Amygdala (tissue), 56 donors: Measurements from ENCODE around the gene MBD1.
"Not testable (repeated sequence)": the region's sequence is repeated elsewhere in the genome, so short reads cannot be mapped to it uniquely, and the experiment has no call there.

Source experiments
- DNase-seq, 56 donors: peaks; one replicate each; lab custom pipeline; 2025; lab: John Stamatoyannopoulos, UW

MBD1 gene

DNA sequence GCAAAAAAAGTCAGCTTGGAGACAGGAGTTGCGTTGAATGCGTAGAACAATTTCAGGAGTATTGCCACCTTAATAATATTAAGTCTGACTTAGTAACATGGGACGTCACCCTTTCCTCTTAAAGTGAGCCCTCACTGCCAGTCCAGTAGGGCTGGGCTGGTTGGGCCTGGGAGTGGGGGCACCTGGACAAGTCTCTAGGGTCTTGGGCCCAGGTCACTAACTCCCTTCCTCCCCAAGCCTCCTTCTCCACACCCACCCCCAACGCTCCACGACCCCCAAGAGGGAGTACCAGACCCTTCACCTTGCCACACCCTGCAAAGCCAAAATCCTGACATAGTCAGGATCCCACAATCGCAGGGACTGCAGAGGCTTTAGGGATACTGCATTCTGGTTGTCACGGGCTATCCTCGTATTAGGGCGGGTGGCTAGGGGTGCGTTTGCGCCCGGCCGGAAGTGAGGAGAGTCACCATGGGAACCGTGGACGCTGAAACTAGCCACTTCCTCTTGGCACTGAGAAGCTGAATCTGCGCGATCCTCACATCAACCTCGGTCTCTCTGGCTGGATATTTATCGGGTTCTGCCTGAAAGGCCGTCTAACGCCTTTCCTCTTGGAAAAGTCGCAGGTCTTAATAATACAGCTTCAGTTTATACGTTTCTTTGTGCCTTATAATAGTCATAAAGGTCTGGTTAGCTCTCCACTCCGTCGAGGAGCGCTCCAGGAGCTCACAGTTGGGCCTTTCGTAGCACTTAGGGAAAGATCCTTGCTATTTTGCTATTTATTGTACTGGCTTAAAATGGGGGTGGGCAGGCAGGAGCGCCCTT, 16.5 kb upstream of the MBD1 start:
- DNase-seq, result peak in 48 of 56 donors; percentile 11 to 80 (median 49)

DNA sequence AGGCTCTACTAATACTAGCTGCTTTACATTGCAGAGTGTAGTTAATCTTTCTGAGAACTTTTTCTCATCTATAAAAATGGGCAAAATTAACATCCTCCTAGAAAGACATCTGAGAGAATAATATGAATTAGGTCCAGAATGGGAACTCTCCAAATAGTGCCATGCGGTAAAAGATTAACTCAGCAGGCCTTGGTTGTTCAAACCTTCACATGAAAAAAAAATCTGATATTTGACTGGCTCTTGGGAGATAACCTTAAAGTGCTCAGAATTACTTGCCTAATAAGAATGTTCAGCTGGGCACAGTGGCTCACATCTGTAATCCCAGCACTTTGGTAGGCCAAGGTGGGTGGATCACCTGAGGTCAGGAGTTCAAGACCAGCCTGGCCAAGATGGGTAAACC, 11.7 kb upstream of the MBD1 start:
- DNase-seq, result no peak

DNA sequence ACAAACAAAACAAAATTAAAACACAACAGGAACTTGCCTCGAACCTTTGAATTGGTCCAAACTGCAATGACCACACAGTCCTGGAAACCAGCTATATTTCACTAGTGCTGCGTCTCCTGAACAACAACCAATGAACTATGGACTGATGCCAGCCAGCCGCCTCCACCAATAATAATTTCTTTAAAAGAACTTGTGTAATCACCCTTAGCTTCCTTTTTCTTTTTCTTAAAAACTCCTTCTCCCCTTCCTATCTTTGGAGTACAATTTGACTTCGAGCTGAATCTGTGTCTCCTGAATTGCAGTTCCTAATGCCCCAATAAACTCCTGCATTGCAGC, 7.8 kb upstream of the MBD1 start:
- DNase-seq, result no peak

DNA sequence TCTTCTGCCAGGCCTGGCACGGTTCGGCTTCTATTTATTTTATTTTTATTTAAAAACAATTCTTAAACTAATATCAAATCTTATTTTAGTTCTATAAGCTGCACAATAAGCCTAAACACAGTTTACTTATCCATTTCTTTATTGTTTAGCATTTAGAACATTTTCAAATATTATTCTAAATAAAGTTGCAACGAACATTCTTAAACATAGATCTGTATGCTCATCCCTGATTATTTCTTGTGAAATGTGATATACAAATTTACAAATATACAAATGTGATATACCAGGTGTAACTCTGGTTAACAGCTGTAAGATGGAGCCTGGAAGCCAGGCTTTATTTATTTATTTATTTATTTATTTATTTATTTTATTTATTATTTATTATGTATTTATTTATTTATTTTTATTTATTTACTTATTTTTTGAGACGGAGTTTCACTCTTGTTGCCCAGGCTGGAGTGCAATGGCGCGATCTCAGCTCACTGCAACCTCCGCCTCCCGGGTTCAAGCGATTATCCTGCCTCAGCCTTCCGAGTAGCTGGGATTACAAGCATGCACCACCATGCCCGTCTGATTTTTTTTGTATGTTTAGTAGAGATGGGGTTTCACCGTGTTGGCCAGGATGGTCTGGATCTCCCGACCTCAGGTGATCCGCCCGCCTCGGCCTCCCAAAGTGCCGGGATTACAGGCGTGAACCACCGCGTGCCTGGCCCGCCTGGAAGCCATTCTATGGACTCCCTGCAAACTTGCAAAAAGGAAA, 7.2 kb upstream of the MBD1 start:
- DNase-seq, result not testable (repeated sequence)

DNA sequence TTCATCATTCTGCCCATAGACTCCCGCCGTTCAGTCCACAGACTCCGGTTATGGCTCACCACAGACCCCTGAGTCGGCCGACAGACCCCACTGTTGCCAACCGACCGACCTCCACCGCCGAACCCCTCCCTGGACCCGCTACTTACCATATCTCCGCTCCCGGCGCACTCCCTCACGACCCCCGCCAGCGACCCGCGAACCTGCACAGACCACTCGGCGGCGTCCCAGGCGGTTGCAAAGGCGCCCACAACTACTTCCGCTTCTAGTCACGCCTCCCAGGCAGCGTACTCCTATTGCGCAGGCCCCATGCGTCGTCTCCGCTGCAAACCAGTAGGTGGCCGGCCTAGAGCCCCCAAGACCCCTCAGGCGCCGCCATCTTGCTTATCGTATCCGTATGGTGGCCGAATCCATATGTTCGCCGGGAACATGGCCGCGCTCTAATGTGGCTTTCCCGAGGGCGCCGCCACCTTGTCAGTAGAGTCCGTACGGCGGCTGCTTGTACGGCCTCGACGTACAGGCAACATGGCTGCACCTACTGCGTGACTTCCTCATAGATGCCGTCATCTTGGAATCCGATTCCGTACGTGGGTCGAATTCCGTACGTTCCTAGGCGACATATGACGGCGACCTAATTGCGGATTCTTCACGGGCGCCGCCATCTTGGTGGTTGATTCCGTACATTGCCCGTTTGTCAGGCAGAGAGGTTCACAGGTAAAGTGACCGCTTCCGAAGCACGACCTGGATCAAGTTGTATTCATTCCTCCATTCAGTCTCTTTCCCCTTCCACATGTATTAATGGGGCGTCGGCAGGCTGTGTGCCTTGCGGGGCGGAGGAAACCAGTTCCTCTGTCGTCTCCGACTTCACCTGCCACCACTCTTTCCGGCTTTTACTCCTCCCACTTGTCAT, 6.4 kb upstream of the MBD1 start, which contains the start of gene CXXC1:
TSS of gene CXXC1 (minus strand) at position 252 of the 907 bp plus-strand sequence. CDS start at position 149, 103 bp downstream.
- peak; percentile 61 to 100 (median 98) for DNase-seq

DNA sequence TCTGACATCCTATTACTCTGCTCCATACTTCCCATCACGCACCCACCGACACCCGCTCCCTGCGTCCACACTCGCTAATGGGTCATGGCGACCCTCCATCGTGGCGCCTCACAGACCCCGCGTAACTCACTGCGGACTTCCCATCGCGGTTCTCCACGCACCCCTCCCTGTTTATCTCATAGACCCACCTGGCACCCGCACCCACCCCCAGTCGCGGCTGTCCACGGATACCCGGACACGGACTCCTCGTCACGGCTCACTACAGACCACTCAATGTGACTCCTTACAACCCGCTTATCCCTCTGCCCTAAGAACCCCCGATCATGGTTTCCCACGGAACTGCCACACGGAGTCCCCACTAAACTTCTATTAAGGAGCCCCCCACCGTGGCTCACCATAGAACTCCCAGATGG, 5.7 kb upstream of the MBD1 start:
- DNase-seq, result peak in 3 of 56 donors; percentile 38 to 49 (median 41)

DNA sequence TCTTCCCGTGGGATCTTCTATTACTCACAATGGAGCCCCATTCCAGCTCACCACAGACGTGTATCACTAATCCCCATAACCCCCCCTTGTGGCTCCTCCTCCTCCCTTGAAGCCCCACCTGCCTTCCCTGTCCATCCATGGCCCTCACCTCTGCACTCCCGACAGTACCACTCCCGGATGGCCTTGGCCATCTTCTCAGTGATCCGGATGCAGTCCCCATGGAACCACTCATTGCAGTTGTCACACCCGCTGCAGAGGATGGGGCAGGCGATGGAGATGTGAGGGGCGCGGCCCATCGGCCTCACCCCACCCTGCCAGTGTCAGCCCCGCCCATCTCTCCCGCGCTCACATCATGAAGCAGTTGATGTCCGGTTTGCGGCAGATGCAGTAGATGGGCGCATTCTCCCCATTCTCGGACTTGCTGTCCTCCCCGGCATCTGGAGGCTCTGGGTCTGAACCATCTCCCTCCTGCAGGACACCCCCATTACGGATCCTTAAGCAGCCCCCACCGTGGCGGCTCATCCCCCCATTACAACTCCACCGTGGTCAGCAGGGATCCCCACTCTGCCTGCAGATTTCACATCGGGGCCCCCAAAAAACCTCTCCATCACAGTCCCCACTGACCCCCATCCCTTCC, 5.2 kb upstream of the MBD1 start:
- peak in 5 of 56 donors; percentile 4 to 36 (median 25) for DNase-seq

DNA sequence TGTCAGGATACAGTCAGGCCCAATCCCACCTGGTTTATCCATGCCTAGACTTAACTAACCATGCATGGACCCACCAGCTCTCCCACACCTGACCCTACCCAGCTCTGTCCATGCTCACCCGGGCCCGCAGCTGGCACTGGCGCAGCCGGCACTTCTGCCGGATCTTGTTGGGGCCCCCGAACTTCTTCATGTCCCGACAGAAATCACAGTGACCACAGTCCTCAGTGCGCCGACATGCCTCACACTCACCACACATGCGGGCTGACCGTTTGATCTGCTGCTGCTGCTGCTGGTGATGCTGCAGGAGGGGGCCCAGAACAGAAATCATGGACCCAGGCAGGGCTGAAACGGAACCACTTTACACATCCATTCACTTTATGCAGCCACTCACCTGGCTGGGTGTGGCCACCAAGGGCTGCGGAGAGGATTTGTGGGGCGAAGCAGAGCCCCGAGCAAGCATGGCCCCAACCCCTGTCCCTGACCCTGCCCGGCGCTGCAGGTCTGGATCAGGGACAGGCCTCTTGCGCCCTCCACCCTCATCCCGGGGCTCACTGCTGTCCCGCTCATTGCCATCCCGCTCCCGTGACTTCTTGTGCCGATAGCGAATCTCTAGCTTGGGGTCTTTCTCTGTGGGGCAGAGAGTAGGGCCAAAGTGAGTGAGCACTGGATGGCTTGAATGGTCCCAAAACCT, 4.5 kb upstream of the MBD1 start:
- DNase-seq, result no peak

DNA sequence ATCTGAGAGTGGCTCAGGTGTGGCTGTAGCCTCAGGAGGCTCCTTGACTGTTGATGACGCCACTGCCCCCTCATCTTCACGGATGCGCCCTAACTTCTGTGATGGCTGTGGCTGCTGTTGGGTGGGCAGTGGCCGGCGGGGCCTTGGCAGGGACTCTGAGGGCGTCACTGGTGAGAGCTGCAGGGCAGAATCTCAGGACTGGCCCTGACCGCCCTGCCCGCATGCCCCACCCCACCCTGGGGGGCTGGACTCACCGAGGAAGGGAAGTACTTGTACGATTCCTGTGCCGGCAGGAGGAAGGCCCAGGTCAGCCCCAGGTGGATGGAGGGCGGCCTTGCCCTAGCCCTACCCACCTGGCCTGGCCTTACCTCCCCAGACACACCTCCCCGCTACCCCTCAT, 3.7 kb upstream of the MBD1 start:
- no peak for DNase-seq

DNA sequence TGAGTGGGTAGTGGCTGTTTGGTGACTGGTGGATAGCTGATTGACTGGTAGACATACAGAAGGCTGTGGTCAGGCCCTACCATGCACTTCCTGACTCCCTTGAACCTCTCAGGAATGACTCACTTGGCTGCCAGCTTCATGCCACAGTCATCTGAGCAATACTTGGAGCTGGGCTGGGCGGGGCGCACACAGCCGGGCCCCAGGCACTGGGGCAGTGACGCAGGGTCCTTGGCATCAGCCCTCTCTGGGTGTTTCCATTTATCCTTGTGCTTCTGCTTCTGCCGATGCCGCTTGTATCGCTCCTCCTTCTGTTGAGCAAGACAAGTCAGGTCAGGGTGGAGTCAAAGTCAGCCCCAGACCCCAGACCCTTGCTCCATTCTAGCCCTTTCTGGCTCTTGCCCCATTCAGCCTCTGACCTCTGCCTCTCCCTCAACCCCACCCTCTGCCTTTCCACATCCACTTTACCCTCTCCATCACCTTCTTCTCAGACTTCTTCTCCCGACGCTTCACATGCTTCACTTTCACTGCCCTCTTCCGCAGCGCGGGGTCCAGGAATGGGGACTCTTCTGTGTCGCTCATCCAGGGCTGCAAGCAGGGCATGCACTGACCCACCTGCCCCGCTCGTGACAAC, 3.0 kb upstream of the MBD1 start:
- no peak for DNase-seq

DNA sequence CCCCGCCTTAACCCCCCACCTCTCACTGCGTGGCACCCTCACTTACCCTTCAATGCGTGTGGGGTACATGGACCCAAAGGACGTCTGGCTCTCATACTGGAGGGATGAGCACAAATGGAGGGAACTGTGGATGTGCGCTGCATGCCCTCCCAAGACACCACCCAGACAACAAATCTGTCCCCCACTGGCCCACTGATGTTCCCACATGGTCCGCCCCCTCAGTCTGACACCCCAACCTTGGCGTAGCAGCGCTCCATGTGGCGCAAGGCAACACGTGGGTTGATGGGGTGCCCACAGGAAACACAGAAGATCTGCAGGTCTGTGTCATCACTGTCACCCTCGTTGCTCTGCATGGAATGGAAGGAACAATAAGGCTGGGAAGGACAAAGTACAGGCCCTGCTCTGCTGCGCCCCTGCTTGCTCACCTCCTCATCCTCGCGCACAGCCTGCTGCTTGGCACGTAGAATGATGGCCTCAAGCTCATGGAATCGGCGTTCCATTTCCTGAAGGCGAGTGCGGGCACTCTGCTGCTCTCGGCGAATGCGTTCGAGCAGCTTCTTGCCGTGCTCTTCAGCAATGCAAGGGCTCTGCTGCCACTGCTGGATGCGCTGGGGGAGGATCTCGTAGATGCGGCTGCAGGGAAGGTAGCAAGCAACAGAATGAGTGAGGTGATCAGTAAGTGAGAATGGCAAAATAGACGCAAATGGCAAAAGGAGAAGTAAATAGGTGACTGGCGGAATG, 2.3 kb upstream of the MBD1 start:
- DNase-seq, result no peak

DNA sequence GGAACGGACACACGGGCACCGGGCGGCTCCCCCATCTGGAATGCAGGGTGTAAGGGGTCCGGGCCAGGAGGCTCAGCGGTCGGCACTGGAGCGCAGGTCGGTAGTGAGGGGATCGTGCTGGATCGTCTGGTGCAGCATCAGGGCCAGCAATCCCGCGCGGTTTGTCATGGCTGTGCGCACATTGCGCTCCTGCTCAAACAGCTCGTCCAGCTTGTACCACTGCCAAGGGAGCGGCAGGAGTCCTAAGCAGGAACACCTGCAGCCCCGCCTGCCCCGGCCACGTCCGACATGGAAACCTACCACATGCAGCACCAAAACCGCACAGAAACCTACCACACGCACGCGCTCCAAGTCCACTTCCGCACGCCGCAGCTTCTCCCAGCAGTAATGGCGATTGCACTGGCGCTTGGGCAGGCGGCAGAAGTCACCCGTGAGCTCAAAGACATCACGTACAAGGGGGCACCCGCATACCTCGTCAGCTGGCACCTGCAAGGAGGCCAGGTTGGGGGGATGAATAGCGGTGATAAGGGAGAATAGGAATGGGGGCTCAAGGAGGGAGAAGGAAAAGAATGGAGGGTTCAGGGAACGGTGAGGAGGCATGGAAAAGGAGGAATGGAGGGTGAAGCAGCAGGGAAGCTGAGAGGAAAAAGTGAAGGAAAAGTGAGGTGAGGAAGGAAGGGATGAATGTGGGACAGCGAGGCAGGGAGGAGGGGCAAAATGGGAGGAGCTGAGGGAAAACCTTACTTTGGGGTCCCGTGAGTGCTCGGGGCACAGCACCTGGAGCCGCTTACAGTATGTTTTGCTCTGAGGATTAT, 1.4 kb upstream of the MBD1 start:
- no peak for DNase-seq

DNA sequence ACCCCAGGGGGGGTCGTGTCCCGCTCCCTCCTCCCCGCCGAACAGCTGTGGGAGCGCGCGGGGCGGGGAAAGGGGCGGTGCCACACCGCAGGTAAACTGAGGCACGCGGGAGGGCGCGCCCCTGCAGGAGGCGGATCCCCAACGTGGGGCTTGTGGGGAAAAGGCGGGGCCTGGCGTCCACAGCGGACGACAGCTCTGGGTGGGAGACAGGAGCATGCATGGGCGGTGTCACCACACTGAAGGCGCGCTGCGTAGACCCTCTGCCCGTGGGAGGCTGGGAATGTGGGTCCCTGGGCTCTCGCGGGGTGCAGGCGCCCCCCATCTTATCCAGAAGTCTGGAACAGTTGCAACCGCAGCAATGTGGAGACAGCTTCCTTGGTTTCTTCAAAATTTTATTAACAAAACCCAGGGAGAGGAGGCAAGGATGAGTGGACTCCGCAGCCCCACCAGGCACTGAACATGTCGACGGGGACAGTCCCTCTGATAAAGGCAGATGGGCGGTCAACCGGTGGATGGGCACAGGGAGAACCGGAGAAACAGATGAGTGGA, 723 bp upstream of the MBD1 start:
- DNase-seq, result peak in 1 of 56 donors; percentile 78

DNA sequence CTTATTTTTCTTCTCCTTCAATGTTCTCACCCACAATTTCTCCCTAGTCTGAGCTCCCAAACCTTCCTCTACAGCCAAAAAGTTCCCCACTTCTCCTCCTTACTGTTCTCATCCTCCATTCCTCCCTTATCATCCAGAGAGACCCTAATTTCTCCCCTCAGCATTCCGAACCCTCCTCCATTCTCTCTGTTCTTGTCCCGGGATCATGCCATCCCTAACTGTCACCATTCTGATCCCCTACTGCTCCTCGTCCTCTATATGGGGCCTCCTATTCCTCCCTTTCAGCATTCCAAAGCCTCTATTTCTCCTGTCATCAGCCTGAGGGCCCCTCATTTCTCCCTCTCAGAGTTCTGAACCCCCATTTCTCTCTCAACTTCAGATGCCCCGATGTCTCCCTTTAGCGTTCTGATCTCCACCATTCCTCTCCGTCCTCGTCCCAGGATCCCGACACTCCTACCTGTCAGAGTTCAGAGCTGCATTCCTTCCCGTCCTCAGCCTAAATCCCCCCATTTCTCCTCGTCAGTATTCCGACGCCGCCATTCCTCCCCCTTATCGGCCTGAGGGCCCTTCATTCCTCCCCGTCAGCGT, 522 bp downstream of the MBD1 start:
- DNase-seq, result no peak

DNA sequence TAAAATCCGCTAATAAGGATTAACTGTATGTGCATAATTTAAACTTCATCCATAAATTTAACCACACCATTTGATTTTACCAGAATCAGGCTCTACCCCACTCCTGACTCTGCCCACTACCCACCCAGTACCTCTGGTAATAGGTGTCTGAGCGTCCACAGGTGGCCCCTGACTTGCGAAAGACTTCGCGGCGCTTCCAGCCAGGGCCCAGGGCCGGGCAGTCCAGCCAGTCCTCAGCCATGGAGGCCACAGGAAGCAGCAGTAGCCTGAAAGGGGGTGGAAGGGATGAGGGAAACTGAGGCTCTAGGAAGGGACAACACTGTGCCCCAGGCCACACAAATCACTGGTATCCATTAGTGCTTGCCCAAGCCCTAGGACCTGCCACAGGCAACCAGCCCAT, 1.6 kb downstream of the MBD1 start:
- no peak for DNase-seq

DNA sequence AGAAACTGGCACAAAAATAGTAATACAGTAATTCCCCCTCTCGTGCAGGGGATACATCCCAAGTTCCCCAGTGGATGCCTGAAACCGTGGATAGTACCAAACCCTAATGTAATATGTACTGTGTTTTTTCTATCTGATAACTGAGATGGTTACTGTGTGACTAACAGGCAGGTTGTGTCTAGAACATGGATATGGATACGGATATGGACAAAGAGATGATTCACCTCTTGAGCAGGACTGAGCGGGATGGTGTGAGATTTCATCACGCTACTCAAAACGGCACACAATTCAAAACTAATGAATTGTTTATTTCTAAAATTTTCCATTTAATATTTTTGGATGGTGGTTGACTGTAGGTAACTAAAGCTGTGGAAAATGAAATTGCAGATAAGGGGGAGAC, 3.4 kb downstream of the MBD1 start:
- no peak for DNase-seq

DNA sequence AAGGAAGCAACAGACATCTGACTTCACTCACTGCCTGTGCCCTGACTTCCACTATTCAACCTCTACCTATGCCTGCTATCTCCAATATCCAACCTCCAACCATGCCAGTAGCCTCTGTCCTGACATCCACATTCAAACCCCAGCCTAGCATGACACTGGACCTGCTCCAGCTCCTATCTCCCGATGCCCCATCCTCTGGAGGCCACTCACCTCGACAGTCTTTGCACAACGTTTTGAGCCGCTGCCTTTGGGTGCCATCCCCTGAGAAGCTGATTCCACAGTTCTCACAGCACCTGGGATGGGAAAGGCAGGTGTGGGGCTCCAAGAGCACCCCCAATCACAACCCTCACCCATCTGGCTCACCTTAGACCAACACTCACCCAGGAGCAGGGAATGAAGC, 4.9 kb downstream of the MBD1 start:
- DNase-seq, result no peak
